GM19043 (cell line): ENCODE results near the gene ANKRD33B.
"Not testable (repeated sequence)": the region's sequence is repeated elsewhere in the genome, so short reads cannot be mapped to it uniquely, and the experiment has no call there.

Experiments
- ATAC-seq: cut with Tn5 transposase; IDR thresholded peaks from one replicate; pipeline ENCODE4 v1.9.1; 2021; ENCODE audit warnings: low read depth; ENCODE audit not compliant: unreplicated experiment

ANKRD33B gene

DNA sequence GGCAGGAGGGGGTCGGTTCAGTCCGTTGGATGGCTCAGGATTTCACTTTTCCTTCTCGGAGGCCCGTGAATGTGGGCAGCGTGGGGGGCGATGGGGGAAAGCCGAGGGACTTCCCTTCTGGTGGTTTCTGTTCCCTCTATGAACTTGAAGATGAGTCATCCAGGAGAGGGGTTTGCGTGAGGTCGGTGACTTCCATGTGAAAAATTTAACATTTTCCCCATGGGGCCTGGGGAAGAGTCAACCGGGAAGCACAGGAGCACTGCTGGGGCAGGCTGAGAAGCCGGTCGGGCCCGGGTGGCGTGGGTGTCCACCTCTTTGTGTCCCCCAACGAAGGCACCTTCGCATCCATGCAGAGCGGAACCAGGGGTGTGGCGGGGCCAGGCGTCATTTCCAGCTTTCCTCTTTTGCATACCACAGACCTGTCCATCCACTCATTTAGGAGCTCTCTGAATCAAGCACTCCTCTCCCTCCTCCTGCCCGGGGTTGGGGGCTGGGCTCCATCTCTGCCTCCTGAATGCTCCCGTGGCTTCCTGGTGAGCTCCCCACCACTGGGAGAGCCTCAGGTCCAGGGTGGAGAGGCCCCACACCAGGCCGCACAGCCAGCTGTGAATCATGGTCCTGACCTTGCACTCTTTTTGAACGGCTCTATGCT is 68.4 kb downstream of the ANKRD33B start:
- peak; percentile 33 for ATAC-seq

- no peak for ATAC-seq
Observed at GRCh38 chr5:10633271-10634049, 69.6 kb downstream of the ANKRD33B start.

- ATAC-seq, result no peak
Observed at GRCh38 chr5:10634050-10634449, 70.2 kb downstream of the ANKRD33B start.

DNA sequence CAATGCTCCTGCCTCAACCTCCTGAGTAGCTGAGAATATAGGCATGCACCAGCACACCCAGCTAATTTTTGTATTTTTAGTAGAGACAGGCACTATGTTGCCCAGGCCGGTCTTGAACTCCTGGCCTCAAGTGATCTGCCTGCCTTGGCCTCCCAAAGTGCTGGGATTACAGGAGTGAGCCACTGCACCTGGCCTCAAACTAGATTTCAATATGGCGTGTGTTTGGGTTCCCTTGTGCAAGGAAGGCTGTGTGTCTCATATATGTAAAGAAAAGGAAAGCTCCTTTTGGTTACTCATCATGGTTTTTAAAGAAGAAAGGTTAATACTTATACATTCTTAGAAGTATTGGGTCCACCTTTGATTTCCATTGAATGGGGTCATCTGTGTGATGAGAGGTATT is 70.7 kb downstream of the ANKRD33B start:
- ATAC-seq, result no peak

- peak; percentile 65 for ATAC-seq
Observed at GRCh38 chr5:10635257-10635866, 71.5 kb downstream of the ANKRD33B start.

DNA sequence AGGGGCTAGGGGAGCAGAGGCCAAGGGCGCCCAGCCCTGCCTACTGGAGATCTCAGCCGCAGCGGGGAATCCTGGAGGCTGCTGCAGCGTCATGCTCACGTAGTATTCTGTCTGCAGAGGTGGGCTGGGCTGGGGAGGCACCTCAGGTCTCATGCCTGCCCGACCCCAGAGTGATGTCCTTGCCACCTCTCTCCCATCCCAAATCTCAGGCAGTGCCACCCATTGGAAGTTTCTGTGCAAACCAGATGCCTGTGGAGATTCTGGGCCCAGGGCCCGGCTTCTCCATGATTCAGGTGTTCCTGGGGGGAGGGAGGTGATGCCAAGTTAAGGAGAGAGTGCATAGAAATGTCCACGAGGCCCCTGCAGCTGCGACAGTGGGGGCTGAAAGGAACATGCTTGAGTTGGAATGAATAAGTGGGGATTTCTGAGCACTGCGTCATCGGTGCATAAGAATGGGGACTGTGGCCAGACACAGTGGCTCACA is 72.0 kb downstream of the ANKRD33B start:
- ATAC-seq, result no peak

DNA sequence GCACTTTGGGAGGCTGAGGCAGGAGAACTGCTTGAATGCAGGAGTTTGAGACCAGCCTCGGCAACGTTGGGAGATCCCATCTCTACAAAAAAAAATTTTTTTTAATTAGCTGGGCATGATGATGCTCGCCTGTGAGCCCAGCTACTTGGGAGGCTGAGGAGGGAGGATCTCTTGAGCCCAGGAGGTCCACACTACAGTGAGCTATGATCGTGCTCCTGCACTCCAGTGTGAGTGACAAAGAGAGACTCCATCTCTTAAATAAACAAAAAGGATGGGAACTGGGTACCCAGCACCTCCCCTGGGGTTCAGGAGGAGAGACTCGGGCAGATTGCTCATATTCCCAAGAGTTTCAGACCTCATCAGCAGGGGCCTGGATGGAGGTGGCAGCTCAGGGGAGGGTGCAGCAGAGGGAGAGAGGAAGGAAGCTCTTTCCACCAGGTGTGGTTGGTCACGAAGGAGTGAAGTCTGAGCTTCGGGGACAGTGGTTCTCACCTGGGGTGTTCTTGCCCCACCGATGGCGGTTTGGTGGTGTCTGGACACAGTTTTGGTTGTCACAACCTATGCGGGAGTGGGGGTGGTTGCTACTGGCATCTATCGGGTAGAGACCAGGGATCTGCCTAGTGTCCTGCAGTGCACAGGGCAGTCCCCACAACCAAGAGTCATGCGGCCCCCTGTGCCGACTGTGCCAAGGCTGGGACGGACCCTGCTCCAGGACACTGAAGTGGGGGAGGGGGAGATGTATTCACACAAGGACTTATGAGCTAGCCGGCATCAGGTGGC is 72.7 kb downstream of the ANKRD33B start:
- ATAC-seq, result no peak

- no peak for ATAC-seq
Observed at GRCh38 chr5:10637944-10638343, 74.1 kb downstream of the ANKRD33B start.

GRCh38 chr5:10638723-10639122 is 74.9 kb downstream of the ANKRD33B start:
- not testable (repeated sequence) for ATAC-seq

GRCh38 chr5:10639846-10640368 is 76.0 kb downstream of the ANKRD33B start:
- ATAC-seq, result no peak

- no peak for ATAC-seq
Observed at GRCh38 chr5:10642367-10642766, 78.5 kb downstream of the ANKRD33B start.

- no peak for ATAC-seq
Observed at GRCh38 chr5:10644192-10644591, 80.3 kb downstream of the ANKRD33B start.

- ATAC-seq, result peak; percentile 45
Observed at GRCh38 chr5:10645146-10645545, 81.3 kb downstream of the ANKRD33B start.

- no peak for ATAC-seq
Observed at GRCh38 chr5:10645671-10646070, 81.8 kb downstream of the ANKRD33B start.

GRCh38 chr5:10647640-10648039 is 83.8 kb downstream of the ANKRD33B start:
- ATAC-seq, result no peak

GRCh38 chr5:10648806-10649665 is 85.2 kb downstream of the ANKRD33B start:
- ATAC-seq, result no peak

DNA sequence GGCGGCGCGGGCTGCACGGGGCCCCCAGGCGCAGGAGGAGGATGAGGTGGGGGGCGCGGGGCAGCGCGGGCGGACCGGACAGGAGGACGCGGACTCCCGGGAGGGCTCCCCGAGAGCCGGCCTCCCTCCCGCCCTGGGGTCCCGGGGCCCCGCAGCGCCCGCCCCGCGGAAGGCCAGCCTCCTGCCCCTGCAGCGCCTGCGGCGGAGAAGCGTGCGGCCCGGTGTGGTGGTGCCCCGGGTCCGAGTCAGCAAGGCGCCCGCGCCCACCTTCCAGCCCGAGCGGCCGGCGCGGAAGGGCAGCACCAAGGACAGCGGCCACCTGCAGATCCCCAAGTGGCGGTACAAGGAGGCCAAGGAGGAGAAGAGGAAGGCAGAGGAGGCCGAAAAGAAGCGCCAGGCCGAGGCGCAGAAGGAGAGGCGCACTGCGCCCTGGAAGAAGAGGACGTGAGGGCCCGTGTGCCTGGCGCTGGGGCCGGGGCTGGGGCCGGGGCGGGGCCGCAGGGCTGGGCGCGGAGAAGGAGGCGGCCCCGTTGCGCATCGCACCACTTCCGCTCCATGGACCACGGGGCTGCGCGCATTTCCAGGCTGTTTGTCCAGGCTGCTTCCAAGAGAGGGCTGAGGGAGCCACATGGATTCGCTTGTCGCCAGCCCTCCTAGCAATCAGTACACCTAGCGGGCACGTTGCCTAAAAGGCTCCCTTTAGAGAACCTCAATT is 86.0 kb downstream of the ANKRD33B start:
- no peak for ATAC-seq

DNA sequence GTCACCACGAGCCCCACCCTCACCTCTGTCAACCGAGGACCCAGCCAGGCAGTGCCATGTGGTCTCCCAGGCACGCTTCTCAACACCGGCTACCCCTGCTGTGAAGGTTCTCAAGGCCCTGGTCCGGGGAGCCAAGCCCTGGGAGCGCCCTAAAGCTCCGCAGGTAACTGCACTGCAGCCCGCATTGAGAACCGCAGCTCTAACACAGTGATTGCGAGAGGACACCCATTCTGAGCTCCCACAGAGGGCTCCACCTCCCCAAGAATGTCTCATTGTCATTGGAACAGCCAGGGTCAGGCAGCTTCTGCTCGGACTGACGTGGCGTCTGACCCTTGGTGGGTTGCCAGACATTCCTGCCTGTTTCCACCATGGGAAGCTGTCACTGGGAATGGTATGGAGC is 88.3 kb downstream of the ANKRD33B start:
- no peak for ATAC-seq

- no peak for ATAC-seq
Observed at GRCh38 chr5:10652606-10653005, 88.7 kb downstream of the ANKRD33B start.
